Pericardium fibroblast (primary cell): Measurements from ENCODE around the gene SLC39A8. TPM values are rescaled to one million over a fixed set of nuclear protein-coding genes. Genes with fewer than 3 reads are reported as not detected.

Experiments
- total RNA-seq: library from RNA; depleted of rRNA; stranded (reverse); fragments of >200 nt; gene quantifications from 2 replicates; pipeline ENCODE4 v1.2.3, GENCODE V29; 2015

SLC39A8 gene
- 15.9 and 25.4 TPM in 2 replicates for total RNA-seq

DNA sequence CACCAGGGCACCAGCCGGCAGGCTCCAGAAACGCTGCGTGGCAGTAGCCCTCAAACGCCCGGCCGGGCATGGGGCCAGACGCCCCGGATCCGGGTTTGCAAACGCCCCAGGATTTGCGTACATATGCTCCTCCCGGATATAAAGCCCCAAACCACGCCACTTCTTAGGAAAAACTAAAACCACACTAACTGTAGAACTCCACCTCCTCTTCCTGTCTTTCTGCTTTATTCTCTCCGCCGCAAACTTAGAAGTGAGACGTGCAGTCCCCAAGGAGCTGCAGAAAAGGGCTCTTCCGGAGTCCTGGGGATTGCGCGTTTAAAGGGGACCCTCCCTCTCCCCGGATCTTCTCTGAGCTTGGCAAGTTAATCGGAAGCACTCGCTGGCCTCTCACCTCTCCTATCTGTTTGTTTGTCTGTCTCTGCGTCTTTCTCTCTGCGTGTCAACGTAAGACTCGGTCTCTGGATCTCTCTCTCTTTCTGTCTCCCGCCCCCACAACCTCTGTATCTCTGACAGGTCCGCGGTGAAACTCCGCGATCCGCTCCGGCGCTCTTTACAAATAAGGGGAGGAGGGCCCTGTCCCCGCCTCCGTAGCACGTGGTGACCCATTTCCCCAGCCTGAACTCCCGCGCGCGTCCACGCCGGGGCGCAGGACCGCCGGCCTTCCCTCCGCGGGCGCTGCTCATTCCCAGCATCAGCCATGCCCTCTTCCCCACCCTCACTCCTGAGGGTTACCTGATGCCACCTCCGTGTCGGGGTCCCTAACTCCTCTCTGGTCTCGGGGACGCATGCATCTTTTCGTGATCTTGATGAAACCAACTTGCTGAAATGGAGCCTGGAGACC lies at the start of gene SLC39A8:
SLC39A8 (minus strand) TSS at position 529 of the 841 bp plus-strand sequence. CDS start 820 bp downstream, outside the sequence.

Other genes starting within 250 kb of the SLC39A8 start
- gene NFKB1, start 155.9 kb upstream of the SLC39A8 start, total RNA-seq, result 19.3 and 19.7 TPM in 2 replicates